ENCODE measurements around the gene RIBC2.
"Not testable (repeated sequence)": the region's sequence is repeated elsewhere in the genome, so short reads cannot be mapped to it uniquely, and the experiment has no call there.

DNA sequence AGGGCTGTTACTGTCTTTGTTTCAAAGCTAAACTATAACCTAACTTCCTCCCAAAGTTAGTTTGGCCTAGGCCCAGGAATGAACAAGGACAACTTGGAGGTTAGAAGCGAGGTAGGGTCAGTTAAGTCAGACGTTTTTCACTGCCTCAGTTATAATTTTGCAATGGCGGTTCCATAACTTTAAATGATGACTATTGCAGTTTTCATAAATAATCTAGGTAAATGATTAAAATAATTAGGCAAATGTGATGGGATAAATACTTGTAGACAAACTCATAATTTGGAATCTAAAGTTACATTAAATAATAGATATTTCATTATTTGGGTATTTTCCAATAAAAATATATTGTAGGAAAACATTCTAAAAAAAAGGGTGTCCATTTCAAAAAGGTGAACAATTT is 39.9 kb upstream of the RIBC2 start:
- TF ChIP-seq POLR2A (IDR thresholded peaks at IDR 0.05) = not testable (repeated sequence)
- TF ChIP-seq, protein P1, sequence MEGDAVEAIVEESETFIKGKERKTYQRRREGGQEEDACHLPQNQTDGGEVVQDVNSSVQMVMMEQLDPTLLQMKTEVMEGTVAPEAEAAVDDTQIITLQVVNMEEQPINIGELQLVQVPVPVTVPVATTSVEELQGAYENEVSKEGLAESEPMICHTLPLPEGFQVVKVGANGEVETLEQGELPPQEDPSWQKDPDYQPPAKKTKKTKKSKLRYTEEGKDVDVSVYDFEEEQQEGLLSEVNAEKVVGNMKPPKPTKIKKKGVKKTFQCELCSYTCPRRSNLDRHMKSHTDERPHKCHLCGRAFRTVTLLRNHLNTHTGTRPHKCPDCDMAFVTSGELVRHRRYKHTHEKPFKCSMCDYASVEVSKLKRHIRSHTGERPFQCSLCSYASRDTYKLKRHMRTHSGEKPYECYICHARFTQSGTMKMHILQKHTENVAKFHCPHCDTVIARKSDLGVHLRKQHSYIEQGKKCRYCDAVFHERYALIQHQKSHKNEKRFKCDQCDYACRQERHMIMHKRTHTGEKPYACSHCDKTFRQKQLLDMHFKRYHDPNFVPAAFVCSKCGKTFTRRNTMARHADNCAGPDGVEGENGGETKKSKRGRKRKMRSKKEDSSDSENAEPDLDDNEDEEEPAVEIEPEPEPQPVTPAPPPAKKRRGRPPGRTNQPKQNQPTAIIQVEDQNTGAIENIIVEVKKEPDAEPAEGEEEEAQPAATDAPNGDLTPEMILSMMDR (IDR thresholded peaks at IDR 0.05) = not testable (repeated sequence)
